GM23338 (cell line): Measurements from ENCODE around the gene TBCD. TPM values are rescaled to one million over a fixed set of nuclear protein-coding genes. Genes with fewer than 3 reads are reported as not detected.
A peak's percentile ranks its signal among the peaks of the same experiment; 100 is the strongest.

ENCODE experiments used
- ATAC-seq: fragments of 200-7000 bp; cut with Tn5 transposase; 3 replicates; pipeline ENCODE4 v1.9.1; 2020
- DNase-seq: peaks from one replicate; pipeline ENCODE4 v3.0.0-alpha.2; 2015; ENCODE audit warnings: low spot score
- H2AFZ ChIP-seq: fragments of 200-600 bp; sonication (generic); 2 replicates; pipeline ENCODE4 v1.8.0; 2016; ENCODE audit warnings: antibody characterized with exemption, mild to moderate bottlenecking, moderate library complexity
- H3F3A ChIP-seq: fragments of 200-600 bp; sonication (generic); replicated peaks from 2 replicates; pipeline ENCODE4 v1.8.0; 2017; ENCODE audit warnings: antibody characterized with exemption, mixed run types, low read depth
- H3K27ac ChIP-seq: fragments of 200-600 bp; sonication (generic); 2 replicates; pipeline ENCODE4 v1.6.1; 2016; ENCODE audit warnings: low read depth
- H3K27me3 ChIP-seq: fragments of 200-600 bp; sonication (generic); 2 replicates; pipeline ENCODE4 v1.8.0; 2016; ENCODE audit warnings: mild to moderate bottlenecking, mixed run types, moderate library complexity; ENCODE audit not compliant: insufficient read depth
- H3K36me3 ChIP-seq: fragments of 200-600 bp; sonication (generic); 2 replicates; pipeline ENCODE4 v1.8.0; 2016; ENCODE audit warnings: mild to moderate bottlenecking; ENCODE audit not compliant: insufficient read depth
- H3K4me1 ChIP-seq: fragments of 200-600 bp; sonication (generic); 2 replicates; pipeline ENCODE4 v1.8.0; 2016; ENCODE audit warnings: mild to moderate bottlenecking, moderate library complexity; ENCODE audit not compliant: insufficient read depth
- H3K4me2 ChIP-seq: fragments of 200-600 bp; sonication (generic); 2 replicates; pipeline ENCODE4 v1.7.1; 2017; ENCODE audit warnings: mixed run types
- H3K4me3 ChIP-seq: fragments of 200-600 bp; sonication (generic); 2 replicates; pipeline ENCODE4 v1.6.1; 2016; ENCODE audit warnings: mixed run types
- H3K79me2 ChIP-seq: fragments of 200-600 bp; sonication (generic); replicated peaks from 2 replicates; pipeline ENCODE4 v1.8.0; 2017; ENCODE audit warnings: mild to moderate bottlenecking; ENCODE audit not compliant: insufficient read depth
- H3K9me2 ChIP-seq: fragments of 200-600 bp; sonication (generic); 2 replicates; pipeline ENCODE4 v1.8.0; 2017; ENCODE audit not compliant: insufficient read depth
- H4K20me1 ChIP-seq: fragments of 200-600 bp; sonication (generic); replicated peaks from 2 replicates; pipeline ENCODE4 v1.8.0; 2017; ENCODE audit warnings: mild to moderate bottlenecking; ENCODE audit not compliant: insufficient read depth
- H3K27ac Mint-ChIP-seq: 2 replicates; pipeline ENCODE4 v1.8.0; 2020; ENCODE audit warnings: inconsistent platforms, mild to moderate bottlenecking, moderate library complexity, mixed read lengths
- H3K27me3 Mint-ChIP-seq: 3 replicates; pipeline ENCODE4 v1.8.0; 2022; ENCODE audit warnings: low read depth, mild to moderate bottlenecking, moderate library complexity, mixed read lengths, inconsistent platforms; ENCODE audit not compliant: insufficient read depth, poor library complexity
- H3K36me3 Mint-ChIP-seq: 3 replicates; pipeline ENCODE4 v1.8.0; 2021; ENCODE audit warnings: low read depth, mild to moderate bottlenecking, inconsistent platforms, moderate library complexity, mixed read lengths
- H3K4me1 Mint-ChIP-seq: 3 replicates; pipeline ENCODE4 v1.8.0; 2020; ENCODE audit warnings: mild to moderate bottlenecking, inconsistent platforms, mixed read lengths
- H3K4me3 Mint-ChIP-seq: 3 replicates; pipeline ENCODE4 v1.8.0; 2021; ENCODE audit warnings: moderate library complexity, mild to moderate bottlenecking, inconsistent platforms, mixed read lengths
- H3K9me3 Mint-ChIP-seq: 3 replicates; pipeline ENCODE4 v1.8.0; 2020; ENCODE audit warnings: moderate library complexity, mild to moderate bottlenecking, inconsistent platforms, mixed read lengths
- ETS1 ChIP-seq: IDR thresholded peaks from 2 replicates; pipeline ENCODE4 v1.6.1; 2016; ENCODE audit warnings: antibody characterized with exemption
- JUNB ChIP-seq: IDR thresholded peaks from one replicate; pipeline ENCODE4 v1.6.1; 2016; ENCODE audit warnings: antibody characterized with exemption; ENCODE audit not compliant: unreplicated experiment
- NANOG ChIP-seq: IDR thresholded peaks from 2 replicates; pipeline ENCODE4 v1.6.1; 2016; ENCODE audit warnings: antibody characterized with exemption, borderline replicate concordance
- STAT1 ChIP-seq: IDR thresholded peaks from one replicate; pipeline ENCODE4 v1.6.1; 2016; ENCODE audit warnings: antibody characterized with exemption; ENCODE audit not compliant: unreplicated experiment
- ZNF114 ChIP-seq: fragments of 250-450 bp; sonication (Bioruptor Pico); IDR thresholded peaks from 2 replicates; pipeline ENCODE4 v1.5.0; 2020; ENCODE audit warnings: mild to moderate bottlenecking, moderate library complexity
- polyA plus RNA-seq: library from polyadenylated mRNA; unstranded; fragments of >200 nt; fragmentation: Nextera tagmentation; extraction: Ambion mirVana; gene quantifications from 2 replicates; pipeline ENCODE4 v1.2.1, GENCODE V29; 2016
- total RNA-seq: library from RNA; depleted of rRNA; stranded (reverse); fragments of >200 nt; shearing (Covaris generic); gene quantifications from 2 replicates; pipeline ENCODE4 v1.2.3, GENCODE V29; 2014
- TF ChIP-seq, protein P1 (sequence below), 2 experiments: fragments of 200-600 bp in 1 of 2; sonication (generic) in 1 of 2; conservative IDR thresholded peaks; 2 replicates each; pipeline versions ENCODE4 v1.5.1 to v1.6.1; 2016 to 2017; ENCODE audit warnings: antibody characterized with exemption in 2 of 2, low read depth in 2 of 2, mild to moderate bottlenecking in 2 of 2, moderate library complexity in 1 of 2

Gene TBCD
- total and polyA plus RNA-seq, 2 experiments from 2014 or later, result 75.0 to 116 TPM

GRCh38 chr17:82914375-82914774 is 162.5 kb downstream of the TBCD start:
- H3K9me3 Mint-ChIP-seq, result 0 out of 3 replicates have a peak, but pooled peaks cover 4% of the 10 kb centered on the region
- Histone ChIP-seq H3K27me3 (no peaks in the 10 kb centered on the region), H3F3A (no peaks in the 10 kb centered on the region), H2AFZ (no peak overlapping the region), H3K27ac (no peak overlapping the region), H3K79me2 (peaks cover 3% of the 10 kb centered on the region; the same call in 1 of the 2 replicates), H3K9me2 (no peaks in the 10 kb centered on the region), H3K4me1 (no peaks in the 10 kb centered on the region), H3K4me3 (no peak overlapping the region), H3K36me3 (0 out of 2 replicates have a peak, but pooled peaks cover 3% of the 10 kb centered on the region), H3K4me2 (no peak overlapping the region), H4K20me1 (no peaks in the 10 kb centered on the region)
- DNase-seq (no peak), ATAC-seq (no peak)
- H3K27me3 Mint-ChIP-seq, result peaks cover 6% of the 10 kb centered on the region
- TF ChIP-seq ZNF114 (CRISPR knock-in tag), result no peak
- TF ChIP-seq, protein P1, sequence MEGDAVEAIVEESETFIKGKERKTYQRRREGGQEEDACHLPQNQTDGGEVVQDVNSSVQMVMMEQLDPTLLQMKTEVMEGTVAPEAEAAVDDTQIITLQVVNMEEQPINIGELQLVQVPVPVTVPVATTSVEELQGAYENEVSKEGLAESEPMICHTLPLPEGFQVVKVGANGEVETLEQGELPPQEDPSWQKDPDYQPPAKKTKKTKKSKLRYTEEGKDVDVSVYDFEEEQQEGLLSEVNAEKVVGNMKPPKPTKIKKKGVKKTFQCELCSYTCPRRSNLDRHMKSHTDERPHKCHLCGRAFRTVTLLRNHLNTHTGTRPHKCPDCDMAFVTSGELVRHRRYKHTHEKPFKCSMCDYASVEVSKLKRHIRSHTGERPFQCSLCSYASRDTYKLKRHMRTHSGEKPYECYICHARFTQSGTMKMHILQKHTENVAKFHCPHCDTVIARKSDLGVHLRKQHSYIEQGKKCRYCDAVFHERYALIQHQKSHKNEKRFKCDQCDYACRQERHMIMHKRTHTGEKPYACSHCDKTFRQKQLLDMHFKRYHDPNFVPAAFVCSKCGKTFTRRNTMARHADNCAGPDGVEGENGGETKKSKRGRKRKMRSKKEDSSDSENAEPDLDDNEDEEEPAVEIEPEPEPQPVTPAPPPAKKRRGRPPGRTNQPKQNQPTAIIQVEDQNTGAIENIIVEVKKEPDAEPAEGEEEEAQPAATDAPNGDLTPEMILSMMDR (conservative IDR thresholded peaks at IDR 0.05; ENCODE audit: low read depth in 2 of 2), result 0 out of 4 replicates have a peak, but pooled peaks of 1 of the 2 experiments have one; percentile 1
- no peak overlapping the region for H3K27ac Mint-ChIP-seq
- peaks cover 47% of the 10 kb centered on the region for H3K36me3 Mint-ChIP-seq
- no peak overlapping the region for H3K4me3 Mint-ChIP-seq
- no peaks in the 10 kb centered on the region; the same call in 2 of the 3 replicates for H3K4me1 Mint-ChIP-seq

GRCh38 chr17:82915010-82915756 is 163.3 kb downstream of the TBCD start:
- Histone ChIP-seq H3K4me2 (no peak overlapping the region), H2AFZ (no peak overlapping the region), H3K9me2 (no peaks in the 10 kb centered on the region), H3K27ac (no peak overlapping the region), H3K4me1 (no peaks in the 10 kb centered on the region), H3K36me3 (0 out of 2 replicates have a peak, but pooled peaks cover 3% of the 10 kb centered on the region), H3K79me2 (peaks cover 3% of the 10 kb centered on the region; the same call in 1 of the 2 replicates), H3F3A (no peaks in the 10 kb centered on the region), H3K4me3 (no peak overlapping the region), H3K27me3 (no peaks in the 10 kb centered on the region), H4K20me1 (no peaks in the 10 kb centered on the region)
- Mint-ChIP-seq H3K27me3 (peaks cover 3% of the 10 kb centered on the region), H3K36me3 (peaks cover 47% of the 10 kb centered on the region), H3K9me3 (0 out of 3 replicates have a peak, but pooled peaks cover 4% of the 10 kb centered on the region), H3K4me1 (no peaks in the 10 kb centered on the region; the same call in 2 of the 3 replicates), H3K27ac (0 out of 2 replicates have a peak overlapping the region, but pooled peaks have one; percentile 21), H3K4me3 (no peak overlapping the region)
- ATAC-seq, result peak; percentile 55
- peak; percentile 57 for DNase-seq
- TF ChIP-seq NANOG, result no peak
- TF ChIP-seq, protein P1 (conservative IDR thresholded peaks at IDR 0.05; ENCODE audit: low read depth in 2 of 2), result peak; percentile 55 to 63

- Histone ChIP-seq H3K9me2 (no peaks in the 10 kb centered on the region), H3K79me2 (peaks cover 3% of the 10 kb centered on the region; the same call in 1 of the 2 replicates), H3K36me3 (0 out of 2 replicates have a peak, but pooled peaks cover 3% of the 10 kb centered on the region), H3K27ac (no peak overlapping the region), H2AFZ (no peak overlapping the region), H3K4me1 (no peaks in the 10 kb centered on the region), H3K4me2 (no peak overlapping the region), H3K27me3 (no peaks in the 10 kb centered on the region), H3F3A (no peaks in the 10 kb centered on the region), H3K4me3 (no peak overlapping the region), H4K20me1 (no peaks in the 10 kb centered on the region)
- Mint-ChIP-seq H3K27me3 (peaks cover 3% of the 10 kb centered on the region), H3K4me1 (no peaks in the 10 kb centered on the region; the same call in 2 of the 3 replicates), H3K27ac (no peak overlapping the region), H3K9me3 (0 out of 3 replicates have a peak, but pooled peaks cover 4% of the 10 kb centered on the region), H3K36me3 (peaks cover 47% of the 10 kb centered on the region), H3K4me3 (no peak overlapping the region)
- no peak for ATAC-seq
- no peak for DNase-seq
- TF ChIP-seq, protein P1 (conservative IDR thresholded peaks at IDR 0.05; ENCODE audit: low read depth in 2 of 2), result no peak
- TF ChIP-seq ETS1 (no peak), JUNB (no peak), STAT1 (no peak)
These were observed 163.8 kb downstream of the TBCD start for GRCh38 chr17:82915757-82916027.
